IMR-90 (cell line): ENCODE data around the gene PRMT1. TPM values are rescaled to one million over a fixed set of nuclear protein-coding genes. Genes with fewer than 3 reads are reported as not detected.

Source experiments
- ATAC-seq: fragments of 200-7000 bp; cut with Tn5 transposase; 2 replicates; pipeline ENCODE4 v1.9.1; 2020; ENCODE audit warnings: low read depth, mild to moderate bottlenecking, moderate library complexity
- BruUV-seq: library from RNA; stranded (reverse); fragments of 400-500 nt; replicated peaks from 2 replicates; lab custom pipeline; 2021; lab: Mats Ljungman, UMichigan
- CTCF ChIA-PET: fragments of 300-600 bp; formaldehyde crosslinking; extraction: SDS; loops from one replicate; lab custom pipeline; 2021; ENCODE audit warnings: antibody characterized with exemption; lab: Yijun Ruan, JAX
- POLR2A ChIA-PET: fragments of 300-600 bp; sonication (Branson Sonifier 250); formaldehyde crosslinking; loops from one replicate; lab custom pipeline; 2022; ENCODE audit warnings: antibody characterized with exemption; ENCODE audit not compliant: unreplicated experiment; lab: Charles Lee
- DNase-seq: peaks from one replicate; pipeline ENCODE4 v3.0.0; 2013
- H2AFZ ChIP-seq: replicated peaks from 2 replicates; pipeline ENCODE3; 2013; ENCODE audit warnings: low read length, mild to moderate bottlenecking; ENCODE audit not compliant: poor library complexity
- H2AK5ac ChIP-seq: 2 replicates; pipeline ENCODE4 v1.6.1; 2013; ENCODE audit warnings: low read depth, low read length, inconsistent platforms
- H2AK9ac ChIP-seq: replicated peaks from 2 replicates; pipeline ENCODE3; 2013; ENCODE audit warnings: mild to moderate bottlenecking, low read depth, low read length, moderate library complexity; ENCODE audit not compliant: poor library complexity
- H2BK120ac ChIP-seq: 2 replicates; pipeline ENCODE4 v1.6.1; 2013; ENCODE audit warnings: low read depth, low read length, inconsistent platforms
- H2BK15ac ChIP-seq: 3 replicates; pipeline ENCODE4 v1.6.1; 2013; ENCODE audit warnings: low read depth, low read length, inconsistent platforms
- H2BK20ac ChIP-seq: 2 replicates; pipeline ENCODE4 v1.6.1; 2013; ENCODE audit warnings: low read depth, mild to moderate bottlenecking, inconsistent platforms, low read length, moderate library complexity
- H2BK5ac ChIP-seq: 2 replicates; pipeline ENCODE4 v1.6.1; 2013; ENCODE audit warnings: mild to moderate bottlenecking, low read depth, low read length, inconsistent platforms; ENCODE audit not compliant: poor library complexity, severe bottlenecking
- H3K14ac ChIP-seq: replicated peaks from 2 replicates; pipeline ENCODE4 v1.6.1; 2013; ENCODE audit warnings: low read depth, low read length, inconsistent platforms
- H3K18ac ChIP-seq: 2 replicates; pipeline ENCODE4 v1.6.1; 2013; ENCODE audit warnings: low read depth, low read length, control low read depth
- H3K23ac ChIP-seq: 2 replicates; pipeline ENCODE4 v1.6.1; 2013; ENCODE audit warnings: low read depth, low read length, inconsistent platforms
- H3K27ac ChIP-seq: 2 replicates; pipeline ENCODE4 v1.5.1; 2013; ENCODE audit warnings: mild to moderate bottlenecking, control low read depth, low read length; ENCODE audit not compliant: insufficient read depth
- H3K27me3 ChIP-seq: 2 replicates; pipeline ENCODE4 v1.6.1; 2013; ENCODE audit warnings: low read length; ENCODE audit not compliant: control insufficient read depth, insufficient read depth
- H3K36me3 ChIP-seq: 2 replicates; pipeline ENCODE4 v1.6.1; 2013; ENCODE audit warnings: low read length, mixed read lengths; ENCODE audit not compliant: control insufficient read depth, insufficient read depth
- H3K4ac ChIP-seq: 2 replicates; pipeline ENCODE4 v1.6.1; 2013; ENCODE audit warnings: low read depth, low read length, inconsistent platforms
- H3K4me1 ChIP-seq: 2 replicates; pipeline ENCODE4 v1.6.1; 2013; ENCODE audit warnings: low read length, mixed read lengths; ENCODE audit not compliant: control insufficient read depth, insufficient read depth
- H3K4me2 ChIP-seq: 2 replicates; pipeline ENCODE4 v1.6.1; 2013; ENCODE audit warnings: low read depth, mild to moderate bottlenecking, control low read depth, low read length, moderate library complexity
- H3K4me3 ChIP-seq: 2 replicates; pipeline ENCODE4 v1.5.1; 2013; ENCODE audit warnings: low read depth, mild to moderate bottlenecking, control low read depth, low read length, moderate library complexity; ENCODE audit not compliant: insufficient read depth
- H3K56ac ChIP-seq: 2 replicates; pipeline ENCODE4 v1.6.1; 2013; ENCODE audit warnings: low read length, inconsistent platforms; ENCODE audit not compliant: insufficient read depth; ENCODE audit errors: extremely low read depth
- H3K79me1 ChIP-seq, 2 experiments: 2 replicates each; pipeline ENCODE4 v1.6.1; 2013; ENCODE audit warnings: low read length in 2 of 2, inconsistent platforms in 1 of 2, low read depth in 1 of 2
- H3K9ac ChIP-seq: 2 replicates; pipeline ENCODE4 v1.6.1; 2013; ENCODE audit warnings: low read depth, low read length, control low read depth
- H3K9me1 ChIP-seq: 2 replicates; pipeline ENCODE4 v1.6.1; 2013; ENCODE audit warnings: low read length, inconsistent platforms; ENCODE audit not compliant: insufficient read depth
- H3K9me3 ChIP-seq: 2 replicates; pipeline ENCODE4 v1.6.1; 2013; ENCODE audit warnings: low read length; ENCODE audit not compliant: control insufficient read depth, insufficient read depth
- H4K20me1 ChIP-seq: 2 replicates; pipeline ENCODE4 v1.6.1; 2013; ENCODE audit warnings: low read length, inconsistent platforms; ENCODE audit not compliant: insufficient read depth
- H4K5ac ChIP-seq: 2 replicates; pipeline ENCODE4 v1.6.1; 2013; ENCODE audit warnings: mild to moderate bottlenecking, low read depth, low read length, control low read depth
- H4K8ac ChIP-seq, 2 experiments: 2 replicates each; pipeline ENCODE4 v1.6.1; 2013; ENCODE audit warnings: low read depth in 2 of 2, low read length in 2 of 2, control low read depth in 1 of 2, inconsistent platforms in 1 of 2
- H4K91ac ChIP-seq: 2 replicates; pipeline ENCODE4 v1.6.1; 2013; ENCODE audit warnings: low read depth, low read length, inconsistent platforms; ENCODE audit not compliant: insufficient read depth
- BHLHE40 ChIP-seq: fragments of 150-350 bp; IDR thresholded peaks from 2 replicates; pipeline ENCODE4 v1.6.1; 2016; ENCODE audit warnings: mild to moderate bottlenecking, low read depth, low read length
- FOS ChIP-seq: fragments of 150-350 bp; IDR thresholded peaks from 2 replicates; pipeline ENCODE4 v1.6.1; 2016; ENCODE audit warnings: low read depth, low read length
- MXI1 ChIP-seq: IDR thresholded peaks from 2 replicates; pipeline ENCODE4 v1.6.1; 2012; ENCODE audit warnings: low read depth, mild to moderate bottlenecking, low read length, moderate library complexity, borderline replicate concordance
- POLR2A ChIP-seq: IDR thresholded peaks from 2 replicates; pipeline ENCODE4 v1.6.1; 2012; ENCODE audit warnings: mild to moderate bottlenecking, low read depth, low read length
- SMC3 ChIP-seq: fragments of 150-350 bp; IDR thresholded peaks from 2 replicates; pipeline ENCODE4 v1.6.1; 2016; ENCODE audit warnings: low read depth, mild to moderate bottlenecking, antibody characterized with exemption, low read length, moderate library complexity
- WGBS, 2 experiments: methylation state at CpG; one replicate each; pipeline versions ENCODE4 v1.1.5 to v1.1.7; 2013; ENCODE audit warnings: missing lambda C conversion rate in 2 of 2; ENCODE audit not compliant: insufficient read length in 1 of 2; ENCODE audit errors: extremely low coverage in 2 of 2; 5-methylcytosine and 5-hydroxymethylcytosine counted together
- dilution Hi-C: fragments of 300-500 bp; cut with HindIII; formaldehyde crosslinking; loops from one replicate; pipeline ENCODE4 v1.14.3; 2018; ENCODE audit warnings: low sequenced_read_pairs; ENCODE audit not compliant: unreplicated experiment
- in situ Hi-C: fragments of 300-500 bp; cut with MboI; formaldehyde crosslinking; loops from 3 replicates; pipeline ENCODE4 v1.14.3; 2019; ENCODE audit warnings: low sequenced_read_pairs, inconsistent platforms, mixed read lengths
- intact Hi-C: fragments of 100-400 bp; cut with micrococcal nuclease; formaldehyde crosslinking; loops from 2 replicates; pipeline ENCODE4 v1.10.0; 2022
- polyA plus RNA-seq, 3 experiments: library from polyadenylated mRNA; depleted of rRNA; stranded (reverse); fragments of >200 nt; gene quantifications; 2 replicates each; pipeline ENCODE4 v1.2.3, GENCODE V29; 2012; ENCODE audit warnings: low replicate concordance in 1 of 3
- total RNA-seq: library from RNA; depleted of rRNA; stranded (reverse); fragments of >200 nt; gene quantifications from 2 replicates; pipeline ENCODE4 v1.2.3, GENCODE V29; 2012
- TF ChIP-seq, protein P1 (sequence below): fragments of 150-350 bp; IDR thresholded peaks from 2 replicates; pipeline ENCODE4 v1.6.1; 2017; ENCODE audit warnings: mild to moderate bottlenecking, antibody characterized with exemption, low read length, low read depth

PRMT1 gene
- total and polyA plus RNA-seq, 2 of the 4 experiments (the other 2 are of a cell fraction), result 497 to 840 TPM

DNA sequence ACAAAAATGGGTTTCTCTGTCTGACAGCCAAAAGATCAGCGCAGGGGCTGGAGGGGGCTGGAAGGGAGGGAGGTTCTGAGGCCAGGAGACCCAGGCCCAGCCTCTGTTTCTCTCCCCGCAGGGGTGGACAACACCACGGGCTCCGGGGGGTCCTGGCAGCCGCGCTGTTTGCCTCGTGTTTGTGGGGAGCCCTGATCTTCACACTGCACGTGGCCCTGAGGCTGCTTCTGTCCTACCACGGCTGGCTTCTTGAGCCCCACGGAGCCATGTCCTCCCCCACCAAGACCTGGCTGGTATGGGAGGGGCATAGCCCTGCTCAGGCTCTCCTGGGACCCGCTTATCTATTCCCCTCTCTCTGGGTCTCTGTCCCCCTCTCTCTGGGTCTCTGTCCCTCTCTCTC, 23.5 kb downstream of the PRMT1 start:
- CTCF ChIA-PET, result no interaction called here
- no peak for DNase-seq

More for the DNA sequence above, 23.5 kb downstream of the PRMT1 start:
- in situ Hi-C loops (no loop called here), intact Hi-C loops (no loop called here), dilution Hi-C loops (no loop called here)
- Histone ChIP-seq H3K23ac (no peak overlapping the region), H3K79me1 (no peaks in the 10 kb centered on the region), H2BK5ac (no peak overlapping the region), H3K4ac (no peak overlapping the region), H3K4me2 (no peak overlapping the region), H3K18ac (no peak overlapping the region), H2AFZ (no peak overlapping the region), H2BK120ac (no peak overlapping the region), H4K91ac (no peak overlapping the region), H2AK9ac (no peak overlapping the region), H2BK20ac (no peak overlapping the region), H3K9ac (no peak overlapping the region), H4K8ac (no peak overlapping the region), H4K5ac (no peak overlapping the region), H3K4me1 (no peaks in the 10 kb centered on the region), H3K9me1 (0 out of 2 replicates have a peak, but pooled peaks cover 3% of the 10 kb centered on the region), H2BK15ac (no peak overlapping the region), H3K27me3 (no peaks in the 10 kb centered on the region), H3K56ac (no peak overlapping the region), H3K9me3 (no peaks in the 10 kb centered on the region), H3K36me3 (peaks cover 28% of the 10 kb centered on the region), H3K14ac (no peak overlapping the region), H2AK5ac (no peak overlapping the region), H3K4me3 (no peak overlapping the region), H3K27ac (no peak overlapping the region), H4K20me1 (no peaks in the 10 kb centered on the region)
- POLR2A ChIA-PET, result no interaction called here
- no TSS peak for BruUV-seq
- TF ChIP-seq, protein P1, sequence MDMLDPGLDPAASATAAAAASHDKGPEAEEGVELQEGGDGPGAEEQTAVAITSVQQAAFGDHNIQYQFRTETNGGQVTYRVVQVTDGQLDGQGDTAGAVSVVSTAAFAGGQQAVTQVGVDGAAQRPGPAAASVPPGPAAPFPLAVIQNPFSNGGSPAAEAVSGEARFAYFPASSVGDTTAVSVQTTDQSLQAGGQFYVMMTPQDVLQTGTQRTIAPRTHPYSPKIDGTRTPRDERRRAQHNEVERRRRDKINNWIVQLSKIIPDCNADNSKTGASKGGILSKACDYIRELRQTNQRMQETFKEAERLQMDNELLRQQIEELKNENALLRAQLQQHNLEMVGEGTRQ, result no peak
- TF ChIP-seq MXI1 (no peak), FOS (no peak), SMC3 (no peak), BHLHE40 (no peak), POLR2A (no peak)
- ATAC-seq, result no peak
- WGBS, 2 experiments, result 68% methylated on average over 4 of the region's 11 CpGs; no CpG with 5 or more reads in 1 of the 2 experiments
